ENCODE measurements around the gene HS3ST5.

GRCh38 chr6:114216789-114217467, 125.9 kb downstream of the HS3ST5 start:
- TF ChIP-seq POLR2AphosphoS5 (IDR thresholded peaks at IDR 0.05) (no peak), CTCF (IDR thresholded peaks at IDR 0.05) (no peak)

Data from breast epithelium (tissue), 3 donors.